Left renal pelvis (tissue), 4 donors: Measurements from ENCODE around the gene FUZ. TPM values are rescaled to one million over a fixed set of nuclear protein-coding genes. Genes with fewer than 3 reads are reported as not detected.

Experiments used
- DNase-seq, 4 donors: peaks; one replicate each; pipeline ENCODE4 v3.0.0-alpha.2; 2013; ENCODE audit warnings: low read depth in 4 of 4, low spot score in 3 of 4
- polyA plus RNA-seq, 4 donors: library from polyadenylated mRNA; unstranded; fragments of 120-200 nt; gene quantifications; one replicate each; pipeline ENCODE4 v1.2.1, GENCODE V29; 2013; ENCODE audit not compliant: insufficient read length in 4 of 4

Gene FUZ
- polyA plus RNA-seq, 4 donors, result 20.9 to 43.3 (median 35.5) TPM

DNA sequence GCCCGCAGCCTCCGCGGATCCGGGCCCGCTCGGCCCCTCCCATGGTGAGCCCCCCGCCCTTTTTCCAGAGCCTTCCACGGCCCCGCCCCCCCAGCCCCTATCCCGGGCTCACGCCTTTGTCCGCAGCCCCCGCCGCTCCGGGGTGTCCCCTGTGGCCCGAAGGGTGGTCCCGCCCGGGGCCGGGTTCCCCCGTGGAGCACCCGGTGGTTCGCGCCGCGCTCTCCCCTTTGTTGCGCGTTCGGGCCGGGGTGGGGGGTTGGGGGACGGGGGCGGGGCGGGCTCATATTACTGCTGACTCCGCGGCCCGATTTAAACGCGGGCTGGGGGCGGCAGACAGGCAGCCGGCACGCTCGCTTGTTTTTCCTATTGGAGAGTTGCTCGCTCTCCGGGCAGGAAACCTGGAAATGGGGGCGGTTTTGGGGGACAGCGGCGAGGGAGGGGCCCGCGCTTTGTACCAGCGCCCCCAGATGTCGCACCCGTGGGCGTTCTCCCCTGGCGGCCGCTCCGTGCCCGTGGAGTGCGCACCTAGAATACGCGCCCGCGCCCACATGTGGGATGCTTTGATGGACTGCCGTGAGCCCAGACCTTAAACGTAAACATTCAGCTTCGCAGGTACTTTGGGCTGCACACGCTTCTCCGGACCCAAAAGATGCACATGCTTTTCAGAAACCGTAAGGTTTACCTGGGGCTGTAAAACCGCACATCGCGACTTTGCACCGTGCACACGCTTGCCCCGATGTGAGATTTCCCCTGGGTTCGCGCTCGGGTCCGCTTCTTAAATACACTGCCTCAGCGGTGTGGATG, 38.6 kb upstream of the FUZ start:
- DNase-seq, result no peak

DNA sequence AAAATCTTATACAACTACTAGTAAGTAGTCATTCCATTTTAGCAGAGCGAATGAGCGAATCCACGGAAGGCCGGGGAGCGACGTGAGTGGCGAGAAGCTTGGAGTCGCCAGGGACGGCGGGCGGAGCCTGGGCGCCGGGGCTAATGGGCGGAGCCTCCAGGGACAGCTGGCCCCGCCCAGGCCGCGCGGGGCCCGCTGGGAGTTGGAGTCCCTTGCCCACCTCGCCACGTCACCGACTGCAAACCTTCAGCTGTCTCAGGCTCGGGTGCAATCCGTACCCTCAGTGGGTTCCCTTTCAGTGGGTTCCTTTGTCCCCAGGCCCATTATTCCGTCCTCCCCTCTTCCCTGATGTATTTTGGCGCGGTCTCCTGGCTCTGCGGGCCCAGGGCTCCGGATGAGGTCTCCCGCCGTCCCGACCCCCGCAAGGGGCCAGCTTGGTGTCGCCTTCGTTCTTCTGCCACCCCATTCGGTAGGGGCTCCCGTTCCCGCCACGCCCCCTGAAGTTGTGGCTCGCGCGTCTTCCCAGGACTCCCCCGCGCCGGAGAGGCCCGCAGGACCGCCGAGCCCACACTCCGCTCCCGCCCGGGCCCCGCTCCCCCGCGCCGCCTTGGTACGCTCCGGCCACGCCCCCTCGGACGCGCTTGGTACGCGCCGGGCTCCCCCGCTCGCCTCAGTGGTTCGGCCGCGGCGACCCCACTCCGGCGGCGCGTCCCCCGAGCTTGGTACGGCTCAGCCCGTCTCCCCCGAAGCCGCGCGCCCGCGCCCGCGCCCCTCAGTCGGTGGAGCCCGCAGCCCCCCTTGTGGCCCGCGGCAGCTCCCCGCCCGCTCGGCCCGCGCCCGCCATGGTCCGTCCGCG, 37.6 kb upstream of the FUZ start, which contains the start of gene PTOV1:
PTOV1 (plus strand) TSS at position 673 of the 856 bp plus-strand sequence.
- DNase-seq, result peak; percentile 75 to 86 (median 83)

DNA sequence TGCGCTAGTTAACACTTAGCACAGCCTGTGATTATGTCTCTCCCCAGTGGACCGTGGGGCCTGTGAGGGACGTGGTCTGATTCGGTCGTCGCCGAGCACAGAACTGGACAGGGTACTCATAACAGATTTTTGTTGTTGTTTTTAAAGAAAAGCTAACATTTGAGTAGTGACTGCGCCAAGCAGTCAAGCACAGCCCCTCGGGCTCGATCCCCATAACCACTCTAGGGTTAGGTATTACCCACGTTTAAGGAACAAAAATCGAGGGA, 37.1 kb upstream of the FUZ start:
- no peak for DNase-seq

DNA sequence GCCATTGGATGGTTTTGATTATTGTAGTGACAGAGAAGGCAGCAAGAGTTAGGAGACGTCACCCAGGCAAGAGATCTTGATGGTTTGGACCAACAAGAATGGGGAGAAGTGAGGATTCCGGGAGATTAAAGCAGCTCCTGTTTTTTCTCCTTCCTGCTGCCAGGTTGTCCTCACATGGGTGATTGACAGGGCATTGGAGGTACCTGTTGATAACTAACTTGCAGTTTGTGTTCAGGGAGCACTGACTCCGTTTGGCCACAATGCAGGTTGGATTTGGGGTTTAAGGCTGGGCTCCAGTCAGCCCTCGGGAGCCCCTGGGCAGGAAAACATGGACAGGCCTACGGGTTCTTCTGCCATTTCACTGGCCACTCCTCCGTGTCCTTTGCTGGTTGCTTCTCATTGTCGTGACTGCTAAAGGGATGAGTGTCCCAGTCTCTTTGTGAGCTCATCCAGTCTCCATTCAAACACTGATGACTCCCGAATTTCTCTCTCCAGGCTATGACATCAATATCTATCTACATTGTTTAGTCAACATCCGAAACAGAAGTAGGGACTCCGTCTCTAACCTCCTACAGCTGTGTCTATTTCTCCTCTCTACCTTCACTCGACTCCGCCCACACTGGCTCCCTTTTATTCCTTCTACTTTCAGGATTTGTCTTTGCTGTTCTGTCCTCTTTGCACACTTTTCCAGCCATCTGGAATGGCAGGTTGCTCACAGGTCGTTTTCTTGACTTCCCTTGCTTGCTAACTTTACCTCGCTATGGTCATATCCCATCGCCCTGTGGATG, 36.5 kb upstream of the FUZ start:
- DNase-seq, result no peak

DNA sequence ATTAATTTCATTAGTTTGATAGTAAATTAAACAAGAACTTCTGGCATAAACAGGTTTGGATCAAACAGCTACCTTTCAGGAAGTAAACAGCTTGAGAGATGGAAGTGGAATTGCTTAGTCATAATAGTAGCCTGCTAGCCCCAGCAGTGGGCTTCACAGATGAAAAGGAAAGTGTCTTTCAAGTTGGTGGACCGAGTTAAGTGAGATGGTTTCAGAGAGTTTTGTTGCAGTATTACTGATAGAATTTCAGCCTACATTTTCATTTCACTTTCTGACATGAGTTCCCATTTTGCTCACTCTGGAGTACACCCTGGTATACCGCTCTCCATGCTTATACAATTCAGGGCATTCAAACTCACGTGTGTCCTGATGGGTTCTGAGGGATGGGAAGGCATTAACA, 35.8 kb upstream of the FUZ start:
- no peak for DNase-seq

DNA sequence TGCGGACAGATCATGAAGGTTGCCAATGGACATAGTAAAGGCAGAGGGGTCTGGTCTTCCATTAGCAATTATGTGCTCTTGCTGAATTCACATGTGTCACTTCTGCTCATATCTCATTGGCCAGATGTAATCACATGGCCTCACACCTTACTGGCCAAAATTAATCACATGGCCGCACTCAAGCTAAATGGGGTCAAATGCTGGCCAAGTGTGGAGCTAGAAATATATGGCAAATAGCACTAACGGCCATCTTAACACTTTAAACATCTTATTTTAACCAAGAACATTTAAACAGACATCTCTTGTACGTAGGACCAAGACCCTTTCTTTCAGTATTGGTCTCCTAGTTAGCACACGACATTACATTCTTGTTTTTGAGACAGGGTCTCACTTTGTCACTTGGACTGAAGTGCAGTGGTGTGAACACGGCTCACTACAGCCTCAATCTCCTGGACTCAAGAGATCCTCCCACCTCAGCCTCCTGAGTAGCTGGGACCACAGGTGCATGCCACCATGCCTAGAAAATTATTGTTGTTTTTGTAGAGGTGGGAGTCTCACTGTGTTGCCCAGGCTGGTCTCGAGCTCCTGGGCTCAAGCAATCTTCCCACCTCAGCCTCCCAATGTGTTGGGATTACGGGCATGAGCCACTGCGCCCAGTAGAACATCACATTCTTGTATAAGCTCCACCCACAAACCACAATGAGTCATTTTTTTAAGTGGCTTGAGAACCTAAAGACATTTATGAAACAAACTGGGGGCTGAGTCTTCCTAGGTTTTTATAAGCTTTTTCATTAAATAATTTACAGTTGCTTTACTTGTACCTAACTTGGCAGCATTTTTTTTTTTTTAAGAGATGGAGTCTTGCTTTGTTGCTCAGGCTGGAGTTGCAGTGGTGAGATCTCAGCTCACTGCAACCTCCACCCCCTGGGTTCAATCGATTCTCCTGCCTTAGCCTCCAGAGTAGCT, 34.9 kb upstream of the FUZ start:
- no peak for DNase-seq

DNA sequence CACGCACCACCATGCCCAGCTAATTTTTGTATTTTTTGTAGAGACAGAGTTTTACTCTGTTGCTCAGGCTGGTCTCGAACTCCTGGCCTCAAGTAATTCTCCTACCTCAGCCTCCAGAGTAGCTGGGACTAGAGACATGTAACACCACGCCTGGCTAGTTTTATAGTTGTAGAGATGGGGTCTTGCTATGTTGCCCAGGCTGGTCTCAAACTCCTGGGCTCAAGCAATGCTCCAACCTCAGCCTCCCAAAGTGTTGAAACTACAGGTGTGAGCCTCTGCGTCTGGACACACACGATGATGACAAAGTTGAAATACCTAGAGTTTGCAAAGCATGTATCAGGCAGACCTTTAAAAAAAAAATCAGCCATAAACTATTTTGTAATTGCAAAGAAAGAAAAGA, 33.3 kb upstream of the FUZ start:
- DNase-seq, result no peak

DNA sequence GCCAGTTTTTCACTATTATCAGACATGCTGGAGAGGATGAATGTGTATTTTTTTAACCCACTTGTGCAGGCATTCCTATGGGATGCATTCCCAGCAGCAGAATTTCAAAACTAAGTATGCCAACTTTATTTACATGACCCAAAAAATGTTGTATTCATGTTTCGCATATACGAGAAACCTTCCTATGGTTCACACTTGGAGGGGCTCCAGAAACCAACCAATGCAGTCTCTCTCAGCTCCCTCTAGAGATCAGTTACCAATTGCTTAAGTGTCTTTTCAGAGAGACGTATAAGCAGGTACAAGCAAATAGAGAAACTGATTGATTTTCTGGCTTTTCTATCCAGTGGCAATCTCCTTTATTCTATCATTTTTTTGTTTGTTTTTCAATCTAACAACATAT, 32.3 kb upstream of the FUZ start:
- no peak for DNase-seq

DNA sequence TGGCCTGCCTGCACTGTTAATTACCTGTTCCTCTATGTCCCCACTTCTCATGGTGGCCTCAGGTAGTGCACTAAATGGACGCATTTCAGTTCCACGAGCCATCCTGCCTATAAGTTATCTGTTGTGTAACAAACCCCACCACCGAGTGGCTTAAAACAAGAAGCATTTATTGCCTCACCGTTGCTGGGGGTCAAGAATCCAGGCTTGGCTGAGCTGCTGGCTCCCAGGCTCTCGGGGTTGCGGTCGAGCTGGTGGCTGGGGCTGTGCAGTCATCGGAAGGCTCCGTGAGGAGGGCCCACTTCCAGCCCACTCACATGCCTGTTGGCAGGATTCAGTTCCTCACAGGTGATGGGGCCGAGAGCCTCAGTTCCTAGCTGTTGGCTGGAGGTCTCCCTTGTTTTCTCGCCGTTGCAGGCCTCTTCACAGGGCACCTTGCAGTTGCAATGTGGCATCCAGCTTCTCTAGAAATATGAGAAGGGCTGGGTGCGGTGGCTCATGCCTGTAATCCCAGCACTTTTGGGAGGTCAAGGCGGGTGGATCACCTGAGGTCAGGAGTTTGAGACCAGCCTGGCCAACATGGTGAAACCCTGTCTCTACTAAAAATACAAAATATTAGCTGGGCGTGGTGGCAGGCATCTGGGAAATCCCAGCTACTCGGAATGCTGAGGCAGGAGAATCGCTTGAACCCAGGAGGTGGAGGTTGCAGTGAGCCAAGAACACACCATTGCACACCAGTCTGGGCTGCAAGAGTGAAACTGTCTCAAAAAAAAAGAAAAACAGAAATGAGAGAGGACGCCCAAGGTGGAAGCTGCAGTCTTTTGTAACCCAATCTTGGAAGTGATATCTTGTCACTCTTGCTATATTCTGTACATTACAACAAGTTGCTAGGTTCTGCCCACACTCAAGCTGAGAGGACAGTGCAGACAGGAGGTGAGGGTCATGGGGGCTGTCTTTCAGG, 31.3 kb upstream of the FUZ start:
- no peak for DNase-seq

DNA sequence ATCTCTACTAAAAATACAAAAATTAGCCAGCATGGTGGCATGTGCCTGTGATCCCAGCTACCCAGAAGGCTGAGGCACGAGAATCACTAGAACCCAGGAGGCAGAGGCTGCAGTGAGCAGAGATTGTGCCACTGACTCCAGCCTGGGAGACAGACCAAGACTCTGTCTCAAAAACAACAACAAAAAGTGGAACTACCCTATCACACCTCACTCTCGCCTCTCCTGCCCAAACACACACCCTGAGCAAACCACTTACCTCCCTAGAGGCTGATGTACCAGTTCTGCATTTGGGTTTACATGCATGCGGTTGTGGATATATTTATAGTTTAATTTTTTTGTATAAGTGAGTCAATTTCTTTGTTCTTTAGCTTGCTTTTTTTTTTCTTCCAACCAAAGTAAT, 30.2 kb upstream of the FUZ start:
- DNase-seq, result no peak

DNA sequence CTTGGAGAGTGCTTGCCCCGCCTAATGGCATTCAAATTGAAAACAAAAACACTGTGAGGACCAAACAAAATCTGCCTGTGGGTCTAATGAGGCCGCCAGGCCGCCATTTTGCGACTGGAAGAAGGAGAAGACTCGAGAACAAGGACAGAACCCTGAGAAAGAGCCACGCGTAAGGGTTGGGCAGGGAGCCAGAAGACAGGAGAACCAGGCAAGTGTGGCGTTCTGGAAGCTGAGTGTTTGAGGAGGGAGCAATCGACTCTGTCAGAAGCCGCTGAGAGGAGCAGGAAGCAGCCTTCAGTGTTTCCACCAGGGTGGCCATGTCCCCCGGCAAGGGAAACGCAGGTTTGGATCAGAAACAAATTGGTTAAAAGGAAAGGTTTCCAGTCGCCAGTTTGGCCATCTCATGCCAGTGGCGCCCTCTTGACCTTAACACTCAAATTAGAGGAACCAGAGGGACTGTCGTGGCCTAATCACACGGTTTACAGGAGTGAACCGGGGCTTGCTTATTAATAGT, 27.7 kb upstream of the FUZ start:
- DNase-seq, result no peak

DNA sequence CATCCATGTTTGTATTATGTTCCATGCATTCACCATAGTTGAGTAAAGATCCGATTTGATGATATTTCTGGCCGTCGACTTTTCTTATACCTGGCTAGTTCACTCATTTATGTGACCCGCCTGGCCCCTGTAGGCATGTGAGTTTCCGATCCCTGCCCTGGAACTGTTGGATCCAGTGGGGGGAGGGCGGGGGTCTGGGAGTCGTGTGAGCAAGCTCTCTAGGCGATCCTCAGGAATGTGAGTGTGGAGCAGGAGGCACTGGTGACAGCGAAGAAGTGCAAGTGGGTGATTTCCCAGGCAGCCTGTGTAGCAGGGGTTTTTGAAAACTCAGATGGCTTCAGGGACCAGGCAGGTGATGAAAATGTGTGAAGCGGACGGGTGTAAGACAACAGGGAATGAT, 27.2 kb upstream of the FUZ start:
- DNase-seq, result no peak

DNA sequence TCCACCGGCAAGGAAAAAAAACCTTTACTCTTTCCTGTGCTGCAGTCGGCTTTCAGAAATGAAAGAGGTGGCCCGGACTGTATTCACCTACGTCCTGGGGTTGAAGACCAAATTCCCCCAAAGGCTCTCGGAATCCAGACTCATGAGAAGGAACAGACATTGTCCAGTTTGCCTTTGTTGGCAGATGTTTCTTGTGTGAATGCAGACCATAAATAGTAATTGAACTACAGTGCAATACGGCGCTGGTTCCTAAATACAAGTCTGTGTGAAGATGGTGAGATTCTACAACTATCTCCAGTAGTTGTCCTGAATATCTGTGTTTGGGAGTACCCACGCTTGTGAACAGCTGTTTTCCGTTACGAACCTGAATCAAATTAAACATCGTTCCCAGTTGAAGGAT, 26.6 kb upstream of the FUZ start:
- no peak for DNase-seq

DNA sequence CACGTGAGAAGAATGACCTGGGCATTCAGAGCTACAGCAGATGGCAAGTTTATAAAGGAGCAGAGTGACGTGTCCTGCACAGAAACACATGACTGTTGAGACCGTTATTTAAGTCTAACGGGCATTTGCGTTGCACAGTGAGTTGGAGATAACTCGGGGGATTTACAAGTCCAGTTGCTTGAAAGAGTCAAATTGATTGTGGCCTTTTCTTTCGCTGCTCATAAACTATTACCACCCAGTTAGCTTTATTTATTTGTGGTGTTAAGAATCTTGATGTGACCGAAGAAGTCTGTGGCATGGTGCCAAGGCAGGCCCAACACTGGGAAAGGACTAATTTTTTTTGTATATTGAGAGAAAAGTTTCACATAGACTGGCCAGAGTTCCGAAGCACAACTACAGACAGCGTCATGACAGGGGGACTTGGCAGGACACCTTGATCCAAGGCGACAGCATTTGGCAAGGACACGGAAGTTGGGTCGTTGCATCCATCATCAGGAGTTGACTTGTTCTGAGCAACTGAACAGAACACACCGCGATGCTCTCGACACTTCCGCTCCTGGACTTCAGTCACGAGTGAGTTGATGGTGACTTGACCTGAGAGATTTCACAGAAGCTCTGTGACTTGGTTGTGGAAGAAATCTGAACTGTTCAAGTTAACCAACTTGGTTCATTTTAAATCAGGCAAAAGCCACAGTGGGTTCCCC, 25.9 kb upstream of the FUZ start:
- DNase-seq, result no peak

DNA sequence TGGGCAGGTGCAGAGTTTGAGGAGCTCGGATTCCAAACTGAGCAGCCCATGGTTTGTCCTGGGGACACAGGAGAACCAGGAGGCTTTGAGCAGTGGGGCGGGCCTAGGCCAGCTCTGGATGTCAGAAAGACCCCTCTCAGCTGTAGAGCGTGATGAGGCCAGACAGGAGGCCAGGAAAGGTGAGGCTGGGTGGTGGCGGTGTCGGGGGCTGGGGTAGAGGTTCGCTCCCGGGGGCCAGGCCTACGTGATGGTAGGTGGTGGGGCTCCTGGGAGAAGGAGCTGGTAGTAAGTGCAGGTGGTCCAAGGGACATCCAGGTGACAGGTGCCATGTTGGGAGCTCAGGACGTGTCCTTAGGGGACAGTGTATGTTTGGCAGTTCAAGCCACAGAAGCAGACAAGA, 24.3 kb upstream of the FUZ start:
- no peak for DNase-seq

DNA sequence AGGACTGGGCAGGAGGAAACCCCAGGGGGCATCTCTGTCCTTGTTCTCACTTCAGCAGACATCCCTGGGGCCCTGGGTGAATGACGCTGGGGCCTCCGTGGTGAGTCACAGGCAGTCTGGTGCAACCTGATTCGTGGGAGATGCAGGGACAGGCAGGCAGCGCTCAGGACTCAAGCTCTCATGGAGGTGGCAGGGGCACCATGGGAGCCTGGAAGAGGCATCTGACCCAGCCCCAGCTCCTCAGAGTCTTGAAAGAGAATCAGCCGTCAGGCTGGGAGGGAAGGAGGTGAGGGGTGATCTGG, 23.9 kb upstream of the FUZ start:
- no peak for DNase-seq

DNA sequence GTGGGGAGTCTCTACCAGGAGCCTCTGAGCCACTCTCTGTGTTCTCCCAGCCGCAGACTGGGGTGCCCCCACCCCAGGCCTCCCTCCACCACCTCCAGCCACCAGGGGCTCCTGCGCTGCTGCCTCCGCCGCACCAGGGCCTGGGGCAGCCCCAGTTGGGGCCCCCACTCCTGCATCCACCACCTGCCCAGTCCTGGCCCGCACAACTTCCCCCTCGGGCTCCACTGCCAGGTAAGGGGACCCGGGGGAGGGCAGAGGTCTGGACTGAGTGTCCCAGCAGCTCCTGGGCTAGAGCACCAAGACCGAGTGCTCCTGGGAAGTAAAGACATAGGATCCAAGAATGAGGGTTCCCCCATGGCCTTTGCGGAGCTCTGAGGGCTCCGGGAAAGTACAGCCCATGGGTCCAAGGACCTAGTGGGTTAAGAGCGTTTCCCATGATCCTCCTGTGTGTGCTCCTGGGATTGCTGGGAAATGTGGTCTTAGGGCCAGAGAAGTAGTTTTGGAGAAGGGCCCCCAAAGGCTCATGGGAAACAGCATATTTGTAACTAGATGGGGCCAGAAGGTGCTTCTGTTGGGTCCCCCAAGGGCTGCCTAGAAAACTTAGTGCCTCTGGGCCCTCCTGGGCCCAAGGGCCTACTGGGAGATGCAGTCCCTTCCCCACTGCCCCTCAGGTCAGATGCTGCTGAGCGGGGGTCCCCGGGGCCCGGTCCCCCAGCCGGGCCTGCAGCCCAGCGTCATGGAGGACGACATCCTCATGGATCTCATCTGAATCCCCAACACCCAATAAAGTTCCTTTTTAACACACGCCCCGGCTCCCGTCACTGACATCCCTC, 23.3 kb upstream of the FUZ start:
- no peak for DNase-seq

DNA sequence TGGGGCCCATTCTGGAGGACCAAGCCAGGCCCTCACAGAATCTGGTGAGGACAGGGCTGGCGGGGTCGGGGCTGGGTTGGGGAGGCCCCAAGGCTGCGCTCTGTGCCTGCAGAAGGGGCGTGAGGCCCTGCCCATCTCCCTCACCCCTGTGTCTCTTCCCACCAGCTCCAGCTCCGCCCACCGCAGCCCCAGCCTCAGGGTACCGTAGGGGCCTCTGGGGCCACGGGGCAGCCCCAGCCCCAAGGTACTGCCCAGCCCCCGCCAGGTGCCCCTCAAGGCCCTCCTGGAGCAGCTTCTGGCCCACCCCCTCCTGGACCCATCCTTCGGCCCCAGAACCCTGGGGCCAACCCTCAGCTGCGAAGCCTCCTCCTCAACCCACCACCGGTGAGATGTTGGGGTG, 22.5 kb upstream of the FUZ start:
- DNase-seq, result no peak
